HG02885 (cell line): ENCODE data around the gene SNUPN.
A peak's percentile ranks its signal among the peaks of the same experiment; 100 is the strongest.

Experiments used
- ATAC-seq: cut with Tn5 transposase; IDR thresholded peaks from one replicate; pipeline ENCODE4 v1.9.1; 2021; ENCODE audit warnings: mild to moderate bottlenecking; ENCODE audit not compliant: unreplicated experiment, poor library complexity

Gene SNUPN

DNA sequence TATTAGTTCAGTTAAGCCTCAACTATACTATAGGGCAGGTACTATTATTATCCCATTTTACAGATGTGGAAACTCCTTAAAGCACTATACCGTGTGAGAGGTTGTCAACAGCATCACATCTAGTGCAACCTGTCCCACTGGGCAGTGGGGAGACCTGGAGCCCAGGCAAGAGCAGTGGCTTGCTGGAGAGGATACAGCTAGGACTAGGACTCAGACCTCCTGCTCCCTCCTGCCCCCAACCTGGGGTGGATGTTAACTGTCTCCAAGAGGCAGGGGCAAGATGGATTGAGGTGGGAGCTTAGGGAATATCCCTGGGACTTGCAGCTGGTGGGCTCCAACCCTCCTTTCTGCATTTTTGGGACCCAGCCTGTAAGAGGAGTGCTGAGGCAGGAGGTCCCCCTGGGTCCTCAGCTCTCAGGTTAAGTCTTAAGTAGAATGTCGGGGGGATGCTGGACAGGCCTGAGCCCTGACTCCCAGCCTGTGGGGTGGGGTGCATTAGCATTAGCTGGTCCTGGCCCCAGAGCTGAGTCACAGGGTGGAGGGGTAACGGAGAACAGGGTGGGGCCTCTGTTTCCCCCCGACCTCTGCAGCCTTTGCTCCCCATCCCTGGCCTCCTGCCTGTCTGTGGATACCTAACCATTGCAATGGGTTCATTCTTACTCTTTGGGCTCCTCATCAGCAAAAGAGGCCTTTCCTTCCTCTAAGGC is 28.8 kb upstream of the SNUPN start:
- no peak for ATAC-seq

DNA sequence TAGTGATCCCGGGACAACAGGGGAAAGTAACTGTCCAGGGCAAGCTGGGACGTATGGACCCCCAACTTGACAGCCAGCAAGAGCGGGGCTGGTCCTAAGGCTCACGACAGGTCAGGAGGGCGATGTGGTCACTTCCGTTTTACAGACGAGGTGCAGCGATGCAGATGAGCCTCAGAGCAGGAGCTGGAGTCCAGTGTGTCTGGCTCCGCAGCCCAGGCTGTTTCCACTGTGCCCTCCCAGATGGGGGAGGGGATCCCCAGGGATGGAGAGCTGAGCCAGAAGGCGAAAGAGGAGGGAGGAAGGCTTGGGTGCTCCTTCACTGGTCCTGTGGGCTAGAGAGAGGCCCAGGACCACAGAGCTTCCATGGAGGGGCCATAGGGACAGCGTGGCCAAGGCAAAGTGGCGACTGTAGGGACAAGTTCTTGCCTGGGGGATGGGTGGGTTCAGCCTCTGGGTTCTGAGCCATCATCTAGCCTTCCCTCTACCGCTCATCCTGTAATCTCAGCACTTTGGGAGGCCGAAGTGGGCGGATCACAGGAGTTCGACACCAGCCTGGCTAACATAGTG is 27.9 kb upstream of the SNUPN start:
- ATAC-seq, result no peak

DNA sequence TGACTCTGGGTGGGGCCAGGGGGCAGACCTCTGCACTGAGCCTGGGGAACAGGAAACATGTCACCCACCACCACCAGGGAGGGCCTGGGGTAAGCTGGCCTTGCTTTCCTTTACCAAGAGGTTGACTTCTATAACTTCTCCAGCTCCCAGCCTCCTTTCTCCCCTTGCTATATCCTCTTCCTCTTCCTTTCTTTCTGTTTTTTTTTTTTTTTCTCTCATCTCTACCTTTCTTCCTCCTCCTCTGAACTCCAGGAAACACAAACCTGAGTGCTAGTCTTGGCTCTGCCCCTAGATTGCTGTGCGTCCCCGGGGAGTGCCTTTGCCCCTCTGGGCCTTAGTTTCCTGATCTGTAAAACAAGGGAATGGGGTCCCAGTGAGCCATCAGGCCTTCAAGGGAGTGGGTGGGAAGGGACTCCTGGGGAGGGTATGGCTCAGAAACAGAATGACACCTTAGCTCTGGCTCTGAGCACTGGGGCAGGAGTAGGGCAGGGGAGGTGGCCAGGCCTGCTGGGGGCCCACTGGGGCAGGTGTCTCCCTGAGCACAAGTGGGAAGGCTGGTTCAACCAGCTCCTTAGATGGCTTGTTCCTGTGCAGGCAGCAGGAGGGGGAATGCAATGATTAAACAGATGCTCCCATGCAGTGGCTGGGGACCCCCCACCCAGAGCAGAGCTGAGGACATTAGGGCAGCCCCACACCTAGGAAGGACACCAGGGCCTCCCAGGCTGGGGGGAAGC is 26.5 kb upstream of the SNUPN start:
- no peak for ATAC-seq

DNA sequence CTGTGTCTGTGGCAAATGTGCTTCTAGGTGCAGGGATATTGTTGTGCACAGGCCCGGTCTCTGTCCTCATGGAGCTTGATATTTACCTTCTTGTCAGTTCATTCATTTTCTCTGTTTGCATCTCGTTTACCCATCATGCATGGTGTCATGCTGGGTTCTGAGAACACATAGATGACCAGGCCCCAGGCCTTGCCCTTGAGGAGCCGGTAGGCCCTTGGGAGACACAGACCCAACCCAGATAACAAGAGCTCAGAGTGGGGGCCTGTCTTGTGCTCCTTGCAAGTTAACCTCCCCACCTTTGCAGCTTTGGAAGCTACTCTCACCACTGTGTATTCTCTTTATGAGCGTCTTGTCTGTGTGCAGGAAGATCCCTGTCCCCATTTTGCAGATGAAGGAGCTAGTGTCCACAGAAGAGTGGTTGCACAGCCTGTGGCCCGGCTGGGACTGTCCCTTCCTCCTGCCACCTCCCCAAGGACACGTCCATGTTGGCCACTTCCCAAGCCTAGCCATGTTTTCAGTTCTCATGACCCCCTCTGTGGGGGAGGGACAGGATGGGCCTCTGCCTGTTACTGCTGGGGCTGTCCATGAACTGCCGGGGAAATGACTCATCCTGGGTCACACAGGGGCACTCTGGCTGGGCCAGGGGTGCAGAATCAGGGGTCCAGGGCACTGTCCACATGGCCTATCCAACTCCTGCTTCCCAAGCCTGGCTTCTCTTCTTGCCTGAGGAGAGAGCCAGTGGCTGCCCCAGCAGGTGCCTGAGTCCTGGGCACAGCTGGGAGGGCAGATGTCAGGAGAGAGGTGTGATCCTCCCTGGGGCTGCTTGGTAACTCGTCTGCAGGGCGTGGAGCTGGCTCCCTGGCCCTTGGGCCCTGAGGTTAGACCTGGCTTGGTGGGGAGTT is 25.6 kb upstream of the SNUPN start:
- no peak for ATAC-seq

DNA sequence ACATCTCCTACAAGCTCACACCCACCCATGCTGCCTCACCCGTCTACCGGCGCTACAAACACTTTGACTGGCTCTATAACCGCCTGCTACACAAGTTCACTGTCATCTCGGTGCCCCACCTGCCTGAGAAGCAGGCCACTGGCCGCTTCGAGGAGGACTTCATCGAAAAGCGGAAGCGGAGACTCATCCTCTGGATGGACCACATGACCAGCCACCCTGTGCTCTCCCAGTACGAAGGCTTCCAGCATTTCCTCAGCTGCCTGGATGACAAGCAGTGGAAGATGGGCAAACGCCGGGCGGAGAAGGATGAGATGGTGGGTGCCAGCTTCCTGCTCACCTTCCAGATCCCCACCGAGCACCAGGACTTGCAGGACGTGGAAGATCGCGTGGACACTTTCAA is 24.3 kb upstream of the SNUPN start:
- no peak for ATAC-seq

DNA sequence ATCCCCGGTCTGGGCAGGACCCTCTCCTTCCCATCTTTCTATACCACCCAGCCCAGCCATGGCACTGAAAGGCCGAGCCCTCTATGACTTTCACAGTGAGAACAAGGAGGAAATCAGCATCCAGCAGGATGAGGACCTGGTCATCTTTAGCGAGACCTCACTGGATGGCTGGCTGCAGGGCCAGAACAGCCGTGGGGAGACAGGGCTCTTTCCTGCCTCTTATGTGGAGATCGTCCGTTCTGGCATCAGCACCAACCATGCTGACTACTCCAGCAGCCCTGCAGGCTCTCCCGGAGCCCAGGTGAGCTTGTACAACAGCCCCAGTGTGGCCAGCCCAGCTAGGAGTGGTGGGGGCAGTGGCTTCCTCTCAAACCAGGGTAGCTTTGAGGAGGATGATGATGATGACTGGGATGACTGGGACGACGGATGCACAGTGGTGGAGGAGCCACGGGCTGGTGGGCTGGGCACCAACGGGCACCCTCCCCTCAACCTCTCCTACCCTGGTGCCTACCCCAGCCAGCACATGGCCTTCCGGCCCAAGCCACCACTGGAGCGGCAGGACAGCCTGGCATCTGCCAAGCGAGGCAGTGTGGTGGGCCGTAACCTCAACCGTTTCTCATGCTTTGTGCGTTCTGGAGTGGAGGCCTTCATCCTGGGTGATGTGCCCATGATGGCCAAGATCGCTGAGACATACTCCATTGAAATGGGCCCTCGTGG is 23.7 kb upstream of the SNUPN start:
- ATAC-seq, result no peak

DNA sequence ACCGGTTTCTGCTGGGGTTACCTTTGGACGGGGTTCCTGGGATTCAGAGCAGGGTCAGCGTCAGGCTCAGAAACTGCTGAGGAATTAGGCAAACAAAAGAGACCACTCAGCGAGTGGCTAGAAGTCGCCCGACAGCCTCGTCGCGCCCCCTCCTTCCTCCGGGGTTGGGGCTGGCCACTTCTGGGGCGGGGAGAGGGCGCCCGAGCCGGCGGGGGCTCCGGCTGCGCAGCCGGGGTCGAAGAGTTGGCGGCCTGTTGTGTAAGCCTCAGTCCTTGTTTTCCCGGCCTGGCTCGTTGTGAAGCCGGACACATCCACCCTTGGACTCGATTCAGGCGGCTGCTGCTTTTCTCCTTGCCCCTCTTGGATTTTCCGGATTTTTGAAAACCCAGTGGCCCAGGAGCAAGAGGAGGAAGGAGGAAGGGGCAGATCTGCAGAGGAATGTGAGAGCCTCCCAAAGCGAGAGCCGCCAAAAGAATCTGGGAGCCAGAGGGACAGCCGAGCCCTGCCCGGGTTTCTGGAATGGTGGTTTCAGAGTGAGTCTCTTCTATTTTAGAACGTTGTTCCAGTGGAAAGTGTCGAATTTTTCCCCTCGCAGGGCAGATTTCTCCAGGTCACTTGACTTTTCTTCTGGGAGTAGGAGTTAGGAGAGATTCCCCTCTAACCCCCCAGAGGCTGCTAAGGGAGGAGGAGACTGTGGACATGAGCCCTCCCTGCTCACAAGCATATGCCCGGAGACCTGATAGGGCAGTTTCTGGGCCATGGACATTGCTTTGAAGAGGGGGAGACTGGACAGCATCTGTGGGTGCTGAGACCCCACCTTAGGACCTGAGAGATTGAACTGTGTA is 22.9 kb upstream of the SNUPN start:
- ATAC-seq, result no peak

DNA sequence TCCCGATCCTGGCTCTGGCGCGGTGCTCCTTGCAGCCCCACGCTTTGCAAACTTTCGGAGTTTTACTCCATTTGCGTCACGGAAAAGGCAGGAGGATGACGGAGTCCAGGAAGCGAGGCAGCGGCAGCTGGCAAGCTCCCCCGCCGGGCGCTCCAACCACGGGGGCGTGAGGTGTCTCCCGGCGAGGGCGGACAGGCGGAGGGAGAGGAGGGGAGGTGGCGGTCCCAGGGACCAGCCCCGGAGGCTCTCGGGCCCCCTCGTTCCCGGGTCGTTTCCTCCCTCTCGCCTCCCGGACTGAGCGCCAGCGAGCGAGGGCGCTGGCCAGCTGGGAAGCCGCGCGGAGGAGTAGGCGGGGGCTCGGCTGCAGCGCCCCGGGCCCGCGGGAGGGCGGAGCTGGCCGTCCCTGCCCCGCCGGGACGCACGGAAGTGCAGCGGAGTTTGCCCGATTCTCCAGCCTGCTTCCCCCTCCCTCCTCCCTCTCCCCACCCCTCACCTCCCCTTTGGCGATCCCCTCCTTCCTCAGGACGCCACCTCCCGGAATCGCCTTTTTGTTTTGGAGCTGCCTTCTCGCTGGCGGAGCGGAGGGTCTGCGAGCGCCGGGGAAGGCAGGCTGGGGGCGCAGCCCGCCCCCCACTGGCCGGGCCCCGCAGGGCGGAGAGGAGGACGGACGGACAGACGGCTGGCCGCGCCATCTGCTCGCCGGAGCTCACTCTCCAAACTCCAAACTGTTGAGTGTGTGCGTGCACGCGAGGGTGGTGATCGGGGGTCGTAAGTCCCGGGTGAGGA is 22.0 kb upstream of the SNUPN start, which contains the start of gene SNX33:
Gene SNX33, plus strand, starts transcription at position 543 of the 786 bp plus-strand sequence. CDS start 1,191 bp downstream, outside the sequence.
- ATAC-seq, result no peak

DNA sequence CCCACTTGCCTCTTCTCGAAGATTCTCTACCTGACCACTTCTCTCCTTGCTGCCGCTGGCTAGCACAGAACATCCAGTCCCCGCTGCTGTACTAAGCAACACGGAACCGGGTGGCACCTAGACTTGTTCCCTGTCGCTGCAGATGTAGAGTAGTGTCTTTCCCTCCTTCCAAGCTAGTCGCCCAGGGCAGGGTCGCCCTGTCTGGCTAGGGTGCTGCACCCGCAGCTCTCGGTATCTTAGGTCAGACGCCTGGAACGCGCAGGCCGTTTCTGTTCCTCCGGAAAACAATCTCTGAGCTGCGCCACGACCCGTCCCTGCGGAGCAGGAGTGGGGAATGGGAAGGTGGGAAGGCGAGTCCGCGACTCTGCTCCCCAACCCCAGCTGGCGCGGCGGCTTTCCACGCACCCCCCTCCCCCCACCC is 21.4 kb upstream of the SNUPN start:
- no peak for ATAC-seq

DNA sequence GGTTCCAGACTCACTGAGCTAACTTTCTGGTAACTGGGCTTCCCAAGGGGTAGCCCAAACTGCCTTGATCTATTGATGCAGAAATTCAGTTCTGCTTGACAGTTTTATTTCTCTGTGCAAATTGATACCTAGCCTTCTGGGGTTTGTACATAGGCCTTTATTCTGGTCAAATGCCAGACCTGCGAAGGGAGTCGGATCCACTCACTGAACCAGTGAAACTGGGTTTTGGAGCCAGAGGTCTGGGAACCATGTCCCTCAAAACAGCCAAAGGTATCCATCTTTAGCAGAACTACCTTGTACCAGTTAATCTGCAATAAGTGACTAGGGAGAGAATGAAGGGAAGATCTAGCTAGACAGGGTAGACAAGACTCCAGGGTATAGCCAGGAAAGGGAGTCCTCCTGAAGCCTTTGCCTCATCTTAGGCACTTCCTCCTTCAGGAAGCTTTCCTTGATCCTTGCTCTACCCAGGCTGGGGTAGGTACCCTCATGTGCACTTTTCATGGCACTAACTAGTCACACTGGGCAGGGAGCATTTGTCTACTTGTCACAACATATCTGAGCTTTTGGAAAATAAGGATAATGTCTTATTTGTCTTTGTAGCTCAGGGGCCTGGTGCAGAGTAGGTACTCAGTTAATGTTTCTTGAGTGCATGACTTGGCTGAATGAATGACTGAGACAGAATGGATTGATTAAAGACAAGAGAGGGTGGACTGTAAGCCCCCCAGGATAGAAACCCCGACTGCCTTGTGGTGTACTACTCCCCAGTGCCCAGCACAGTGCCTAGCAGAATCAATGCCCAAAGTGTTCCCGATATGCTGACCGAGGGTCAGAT is 20.8 kb upstream of the SNUPN start:
- no peak for ATAC-seq

DNA sequence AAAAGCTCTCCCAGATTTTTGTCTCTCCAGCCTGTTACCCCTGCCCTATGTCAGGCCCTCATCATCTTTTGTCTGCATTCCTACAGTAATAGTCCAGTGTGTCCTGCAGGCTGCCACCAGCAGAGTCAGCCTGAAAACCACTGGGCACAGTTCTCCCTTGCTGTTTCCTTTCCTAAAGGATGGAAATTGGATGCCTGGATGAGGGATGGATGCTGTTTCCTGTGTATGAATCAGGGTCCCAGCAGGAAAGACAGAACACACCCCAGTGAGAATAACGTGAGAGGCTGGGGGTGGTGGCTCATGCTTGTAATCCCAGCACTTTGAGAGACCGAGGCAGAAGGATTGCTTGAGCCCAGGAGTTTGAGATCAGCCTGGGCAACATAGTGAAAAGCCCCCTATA is 18.9 kb upstream of the SNUPN start:
- no peak for ATAC-seq

DNA sequence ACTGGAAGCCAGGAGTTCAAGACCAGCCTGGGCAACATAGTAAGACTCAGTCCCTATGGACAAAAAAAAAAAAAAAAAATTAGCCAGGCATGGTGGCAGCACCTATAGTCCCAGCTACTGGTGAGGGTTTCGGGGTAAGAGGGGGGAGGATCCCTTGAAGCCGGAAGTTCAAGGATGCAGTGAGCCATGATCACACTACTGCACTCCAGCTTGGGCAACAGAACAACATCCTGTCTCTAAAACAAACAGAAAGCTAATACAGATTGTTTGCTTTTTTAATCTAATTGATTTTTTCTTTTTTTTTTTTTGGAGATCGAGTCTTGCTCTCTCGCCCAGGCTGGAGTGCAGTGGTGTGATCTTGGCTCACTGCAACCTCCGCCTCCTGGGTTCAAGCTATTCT is 16.1 kb upstream of the SNUPN start:
- no peak for ATAC-seq

DNA sequence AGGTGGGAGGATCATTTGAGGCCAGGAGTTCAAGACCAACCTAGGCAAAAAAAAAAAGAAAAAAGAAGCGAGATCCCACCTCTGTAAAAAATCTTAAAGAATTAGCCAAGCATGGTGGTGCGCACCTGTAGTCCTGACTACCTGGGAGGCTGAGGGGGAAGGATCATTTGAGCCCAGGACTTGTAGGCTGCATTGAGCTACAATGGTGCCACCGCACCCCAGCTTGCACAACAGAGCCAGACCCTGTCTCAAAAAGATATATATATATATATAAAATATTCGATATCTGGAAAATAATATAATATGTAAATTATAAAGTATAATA is 15.6 kb upstream of the SNUPN start:
- no peak for ATAC-seq

DNA sequence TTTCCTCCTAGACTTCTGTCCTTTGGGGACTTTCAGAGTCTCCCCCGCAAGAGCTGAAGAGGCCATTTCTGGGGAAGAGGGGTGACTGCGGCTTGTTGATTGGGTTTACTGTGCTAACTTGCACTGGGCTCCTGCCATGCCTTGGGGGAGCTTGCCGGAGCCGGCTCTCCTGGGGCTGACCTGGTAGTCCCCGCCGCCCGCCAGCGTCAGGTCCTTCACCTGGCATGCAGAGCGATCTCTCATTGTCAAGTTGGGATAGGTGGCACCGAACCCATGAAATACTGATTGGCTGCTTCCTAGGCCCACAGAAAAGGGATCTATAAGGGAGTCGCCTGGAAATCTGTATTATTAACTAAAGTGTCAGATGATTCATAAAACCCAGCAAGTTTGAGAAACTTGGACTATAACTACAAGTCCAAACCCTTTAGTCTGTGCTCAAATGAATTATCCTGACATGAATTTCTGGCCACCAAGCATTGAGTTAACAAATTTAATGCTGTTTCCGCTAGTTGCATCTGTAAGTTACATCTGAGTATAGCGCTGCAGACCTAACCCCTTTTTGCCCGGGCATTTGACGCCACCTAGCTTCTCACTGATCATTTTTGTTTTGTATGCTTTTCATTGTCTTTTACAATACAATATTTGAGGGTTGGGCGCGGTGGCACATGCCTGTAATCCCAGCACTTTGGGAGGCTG is 15.1 kb upstream of the SNUPN start:
- peak; percentile 39 for ATAC-seq

DNA sequence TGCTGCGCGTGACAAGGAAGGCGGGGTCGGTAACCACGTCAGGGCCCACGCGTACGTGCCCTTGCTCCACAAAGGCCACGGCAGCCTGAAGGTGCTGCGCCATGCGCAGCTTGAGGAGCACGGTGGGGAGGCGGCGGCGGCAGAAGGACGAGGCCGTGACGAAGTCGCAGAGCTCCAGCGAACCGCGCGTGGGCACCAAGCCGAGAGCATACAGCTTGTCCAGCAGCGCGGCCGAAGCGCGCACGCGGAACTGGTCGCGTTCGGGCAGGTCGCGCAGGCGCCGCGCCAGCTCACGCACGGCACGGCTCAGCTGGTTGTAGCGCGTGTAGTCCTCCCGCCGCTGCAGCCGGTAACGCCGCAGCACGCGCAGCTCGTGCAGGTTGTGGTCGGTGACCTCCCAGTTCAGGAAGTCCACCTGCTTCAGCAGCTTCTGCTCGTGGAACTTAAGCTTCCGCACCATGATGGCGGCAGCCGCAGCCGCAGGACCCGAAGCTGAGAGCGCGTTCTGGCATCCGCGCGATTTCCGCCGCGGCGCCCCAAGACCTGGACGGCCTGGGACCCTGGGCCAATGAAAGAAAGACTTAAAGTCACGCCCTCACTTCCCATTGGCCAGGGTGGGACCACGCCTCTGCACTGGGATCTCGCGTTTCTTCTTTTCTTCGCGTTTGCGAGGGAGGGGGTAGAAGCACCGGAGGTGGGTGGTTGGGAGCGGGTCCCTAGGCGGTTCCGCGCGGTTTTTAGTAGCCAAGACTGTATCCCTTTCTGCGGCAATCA is 14.4 kb upstream of the SNUPN start, which contains the start of gene IMP3:
Gene IMP3, minus strand, starts transcription at position 516 of the 774 bp plus-strand sequence. Its CDS starts 56 bp downstream, at position 460.
- peak; percentile 93 for ATAC-seq

DNA sequence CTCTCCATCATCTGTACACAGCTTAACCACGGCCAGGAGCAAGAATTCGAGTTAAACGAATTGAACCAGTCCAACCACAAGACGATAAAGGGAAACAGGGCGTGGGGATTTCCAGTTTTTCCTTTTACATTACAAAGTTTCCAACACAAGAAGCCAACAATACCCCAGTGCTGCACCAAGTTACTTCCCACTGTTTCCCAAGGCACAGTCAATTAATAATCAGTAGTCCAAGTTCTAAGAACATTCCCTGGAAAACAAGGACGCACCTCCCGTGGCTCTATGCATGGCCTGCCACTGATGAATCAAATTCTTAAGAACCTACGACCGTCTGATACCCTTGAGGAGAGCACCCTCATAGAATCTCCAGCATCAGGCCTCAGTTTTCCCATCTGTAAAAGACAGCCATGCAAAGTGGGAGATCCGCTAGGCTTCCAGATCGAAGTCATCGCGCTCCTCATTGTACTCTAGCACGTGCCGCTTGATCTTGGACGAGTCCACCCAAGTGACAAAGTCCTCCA is 13.7 kb upstream of the SNUPN start:
- ATAC-seq, result no peak
